Myocyte (in vitro differentiated cells): ENCODE measurements around the gene COBL. TPM values are rescaled to one million over a fixed set of nuclear protein-coding genes. Genes with fewer than 3 reads are reported as not detected.

ENCODE experiments used
- DNase-seq: peaks from one replicate; pipeline ENCODE4 v3.0.0-alpha.2; 2012; ENCODE audit warnings: low read depth
- total RNA-seq: library from RNA; depleted of rRNA; stranded (reverse); fragments of >200 nt; gene quantifications from 2 replicates; pipeline ENCODE4 v1.2.3, GENCODE V29; 2014

The COBL gene
- total RNA-seq, 1 donor from 2014 or later = 52.6 TPM

DNA sequence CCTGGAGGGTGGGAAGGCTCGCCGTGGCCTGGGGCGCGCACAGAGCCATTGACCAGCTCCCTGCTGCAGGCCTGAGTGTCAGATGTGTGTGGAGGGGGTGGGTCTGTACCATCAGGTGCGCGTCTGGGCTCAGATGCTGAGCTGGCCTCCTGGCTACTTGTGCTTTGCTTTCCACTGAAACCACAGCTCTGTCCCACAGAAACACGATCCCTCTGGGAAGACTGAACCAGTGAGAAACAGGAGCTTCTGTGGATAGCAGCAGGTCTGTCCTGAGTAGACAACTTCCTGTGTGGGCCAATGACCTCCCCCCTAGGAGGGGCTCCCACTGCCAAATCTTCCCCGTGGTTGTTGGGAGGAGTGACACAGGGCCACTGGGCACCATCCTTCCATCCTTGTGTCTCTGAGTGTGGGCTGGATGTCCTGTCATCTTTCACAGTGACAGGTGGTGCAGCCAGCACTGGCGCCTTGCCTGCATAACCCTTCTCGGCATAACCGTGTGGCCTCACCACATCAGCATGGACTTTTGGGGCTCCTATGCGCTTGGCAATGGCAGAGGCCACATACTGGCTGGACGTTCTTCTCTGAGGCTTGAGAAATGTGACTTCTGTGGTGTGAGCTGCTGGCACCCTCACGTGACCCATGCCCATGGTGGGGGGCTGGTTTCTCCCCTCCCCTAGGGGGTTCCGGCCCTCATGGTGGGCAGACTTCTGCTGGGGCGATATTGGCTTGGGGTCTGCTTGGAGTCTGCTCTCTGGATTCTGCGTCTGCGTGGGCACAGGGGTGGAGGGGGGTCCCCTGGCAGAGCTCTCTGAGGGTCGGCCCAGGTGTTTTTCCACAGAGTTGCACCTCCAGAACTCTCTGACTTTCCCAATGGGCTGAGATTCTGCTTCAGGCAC lies 288.4 kb downstream of the COBL start:
- peak; percentile 96 for DNase-seq

DNA sequence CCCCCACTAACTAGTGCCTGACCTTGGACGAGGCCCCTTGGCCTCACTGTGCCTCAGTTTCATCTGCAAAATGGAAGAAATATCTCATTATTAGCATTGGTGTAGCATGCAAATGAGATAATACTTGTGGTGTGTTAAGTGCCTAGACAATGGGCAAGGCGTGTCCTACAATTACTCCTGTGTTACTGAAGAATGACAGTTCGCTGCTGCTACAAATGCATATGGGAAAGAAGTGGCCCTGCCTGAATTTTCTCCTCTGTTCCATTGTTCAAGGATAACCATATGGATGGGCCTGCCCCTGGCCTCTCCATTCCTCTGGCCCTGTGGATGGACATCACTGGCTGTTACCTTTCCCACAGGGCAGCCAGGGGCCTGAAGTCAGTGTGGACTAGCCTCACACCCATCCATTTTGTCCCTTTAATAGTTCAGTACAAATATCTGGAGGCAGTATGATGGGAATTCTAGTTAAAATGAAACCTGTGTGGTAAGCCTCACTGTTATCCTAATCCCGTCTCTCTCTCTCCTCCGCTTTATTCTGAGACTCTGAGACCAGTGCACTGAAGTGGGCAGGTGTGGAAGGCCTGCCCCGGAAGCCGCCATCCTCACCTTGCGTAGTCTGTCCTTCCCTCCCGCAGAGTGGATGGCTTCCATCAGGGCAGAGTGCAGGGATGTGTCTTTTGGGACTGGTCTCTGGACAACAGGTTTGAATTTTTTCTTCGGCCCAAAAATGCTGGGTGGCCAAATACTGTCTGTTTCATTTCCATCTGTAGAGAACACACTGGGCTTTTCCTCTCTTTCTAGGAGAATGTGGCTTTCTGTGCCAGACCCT lies 289.3 kb downstream of the COBL start:
- no peak for DNase-seq

DNA sequence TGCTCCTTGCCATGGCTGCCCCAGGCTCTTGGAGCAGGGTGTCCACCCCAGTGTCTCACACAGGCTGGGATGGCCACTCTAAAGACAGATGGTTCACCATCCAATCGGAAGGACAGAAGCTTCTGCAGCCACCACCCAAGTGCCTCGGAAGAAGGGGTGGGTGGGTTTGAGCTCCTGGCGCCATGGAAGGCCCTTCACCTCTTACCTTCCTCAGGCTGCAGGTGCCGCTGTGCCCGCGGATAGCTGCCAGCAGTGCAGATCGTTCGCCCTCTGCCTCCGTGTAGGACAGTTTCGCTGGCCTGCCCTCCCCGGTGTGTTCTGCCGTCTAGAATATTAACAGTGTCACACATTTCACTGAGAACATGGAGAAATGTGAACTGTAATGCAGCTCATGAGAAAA lies 290.3 kb downstream of the COBL start:
- DNase-seq = no peak

DNA sequence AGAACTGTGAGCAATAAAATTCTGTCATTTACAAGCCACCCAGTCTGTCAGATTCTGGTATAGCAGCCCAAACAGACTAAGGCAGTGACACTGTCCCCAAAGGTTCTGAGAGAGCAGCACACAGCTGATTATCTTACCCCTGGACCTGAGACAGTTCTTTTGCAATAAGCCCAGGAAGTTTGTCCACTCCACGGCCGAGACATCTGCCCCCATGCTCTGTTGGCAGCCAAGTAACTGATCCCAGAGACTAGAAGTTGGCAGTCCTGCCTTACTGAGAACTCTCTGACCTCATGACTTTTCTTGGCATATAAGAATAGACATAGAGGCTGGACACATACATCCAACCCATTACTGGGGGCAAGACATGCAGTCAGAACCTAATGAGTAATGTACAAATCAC lies 290.9 kb downstream of the COBL start:
- no peak for DNase-seq

DNA sequence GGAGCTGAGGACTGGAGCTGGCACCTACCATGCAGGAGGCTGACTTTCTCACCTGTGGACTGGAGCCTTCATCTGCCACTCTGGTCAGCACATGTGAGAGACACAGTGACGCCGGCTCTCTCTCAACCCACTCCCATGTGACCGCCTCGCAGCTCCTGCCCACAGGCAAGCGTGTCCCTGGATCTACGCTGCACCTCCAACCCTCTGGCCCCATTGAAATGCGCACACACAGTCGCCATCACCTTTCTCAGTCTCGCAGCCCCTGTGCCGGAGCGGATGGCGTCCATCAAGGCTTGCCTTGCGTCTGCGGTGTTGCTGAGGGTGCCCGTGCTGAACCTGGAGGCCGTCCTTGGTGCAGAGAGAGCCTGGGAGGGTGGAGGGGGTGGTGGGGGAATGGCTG lies 291.7 kb downstream of the COBL start:
- no peak for DNase-seq

DNA sequence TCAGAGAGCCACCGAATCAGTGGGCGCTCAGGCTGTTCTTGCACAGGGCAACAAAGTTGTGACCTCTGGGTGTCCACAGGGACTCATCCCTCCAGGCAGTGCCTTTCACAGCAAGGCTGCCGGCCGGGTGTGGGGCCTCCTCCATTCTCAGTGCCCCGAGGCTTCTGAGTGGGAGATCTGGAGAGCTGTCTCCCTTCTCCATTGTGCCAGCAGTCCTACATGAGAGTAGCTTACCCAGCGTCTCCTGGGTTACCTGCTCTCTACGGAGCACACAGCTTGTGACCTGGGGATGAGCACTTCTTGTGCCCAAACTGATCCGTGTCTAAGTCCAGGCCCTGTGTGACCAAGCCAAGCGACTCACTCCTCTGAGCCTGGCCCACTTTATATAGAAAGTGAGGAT lies 293.1 kb downstream of the COBL start:
- no peak for DNase-seq

DNA sequence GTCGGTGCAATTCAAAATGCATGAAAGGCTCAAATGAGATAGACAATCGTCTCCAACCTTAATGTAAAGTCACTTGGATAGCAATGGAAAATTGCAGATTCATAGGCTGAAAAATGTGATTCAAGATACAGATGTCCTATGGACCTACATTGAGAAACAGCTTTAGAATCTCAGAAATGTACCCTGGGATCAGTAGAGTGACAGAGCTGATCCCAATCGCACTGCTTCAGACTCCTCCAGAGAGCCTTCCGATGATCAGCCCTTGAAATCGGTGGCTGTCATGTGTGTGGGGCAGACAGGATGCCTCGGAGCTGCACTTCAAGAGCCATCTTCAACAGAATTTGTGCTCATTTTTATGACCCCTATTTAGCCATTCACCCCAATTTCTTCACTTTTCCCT lies 293.8 kb downstream of the COBL start:
- DNase-seq = no peak

DNA sequence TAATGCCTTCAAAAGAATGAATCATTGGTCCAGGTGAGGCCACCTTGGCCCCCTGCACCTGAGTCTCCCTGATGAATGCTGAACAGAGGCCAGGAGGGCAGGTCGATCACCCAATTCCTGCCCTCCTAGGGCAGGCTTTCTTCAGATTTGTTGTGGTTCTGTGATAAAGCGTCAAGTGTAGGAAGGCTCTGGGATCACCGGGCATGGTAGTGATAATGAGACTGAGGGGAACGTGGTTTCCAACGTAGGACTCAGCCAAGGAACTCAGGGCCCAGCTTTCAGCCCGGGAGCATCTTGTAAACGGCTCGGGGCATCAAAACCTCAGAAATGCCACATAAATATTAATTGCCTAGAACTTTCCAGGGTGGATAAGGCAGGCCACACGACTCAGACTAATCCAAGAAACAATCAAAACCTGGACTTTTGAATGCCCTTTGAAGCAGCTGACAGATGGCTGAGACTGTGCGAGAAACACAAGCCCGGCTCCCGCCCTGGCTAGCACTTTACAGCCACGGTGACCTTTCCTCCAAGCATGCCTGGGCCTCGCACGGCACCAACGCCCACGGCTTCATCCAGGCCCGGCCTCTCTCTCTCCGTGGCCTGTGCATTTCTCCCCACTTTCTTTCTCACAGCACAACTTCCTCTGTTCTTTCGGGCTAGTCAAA lies 294.6 kb downstream of the COBL start:
- DNase-seq = peak; percentile 10

DNA sequence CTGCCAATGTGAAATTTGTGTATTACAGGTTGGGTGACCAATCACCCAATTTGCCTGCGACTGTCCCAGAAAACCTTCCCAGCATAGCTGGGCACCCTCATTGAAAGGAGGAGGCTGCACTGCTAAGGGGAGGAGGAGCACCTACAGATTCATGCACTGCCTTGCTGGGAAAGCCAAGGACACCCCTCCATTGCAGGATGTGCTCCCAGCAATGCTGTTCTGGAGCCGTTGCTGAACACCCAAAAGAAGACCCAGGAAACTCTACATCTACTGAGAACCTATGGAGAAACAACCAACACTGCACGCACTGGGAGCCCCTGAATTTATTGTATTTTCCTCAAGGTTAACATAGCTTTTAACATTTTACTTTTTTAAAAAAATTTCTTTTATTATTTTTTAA lies 295.7 kb downstream of the COBL start:
- DNase-seq = no peak

DNA sequence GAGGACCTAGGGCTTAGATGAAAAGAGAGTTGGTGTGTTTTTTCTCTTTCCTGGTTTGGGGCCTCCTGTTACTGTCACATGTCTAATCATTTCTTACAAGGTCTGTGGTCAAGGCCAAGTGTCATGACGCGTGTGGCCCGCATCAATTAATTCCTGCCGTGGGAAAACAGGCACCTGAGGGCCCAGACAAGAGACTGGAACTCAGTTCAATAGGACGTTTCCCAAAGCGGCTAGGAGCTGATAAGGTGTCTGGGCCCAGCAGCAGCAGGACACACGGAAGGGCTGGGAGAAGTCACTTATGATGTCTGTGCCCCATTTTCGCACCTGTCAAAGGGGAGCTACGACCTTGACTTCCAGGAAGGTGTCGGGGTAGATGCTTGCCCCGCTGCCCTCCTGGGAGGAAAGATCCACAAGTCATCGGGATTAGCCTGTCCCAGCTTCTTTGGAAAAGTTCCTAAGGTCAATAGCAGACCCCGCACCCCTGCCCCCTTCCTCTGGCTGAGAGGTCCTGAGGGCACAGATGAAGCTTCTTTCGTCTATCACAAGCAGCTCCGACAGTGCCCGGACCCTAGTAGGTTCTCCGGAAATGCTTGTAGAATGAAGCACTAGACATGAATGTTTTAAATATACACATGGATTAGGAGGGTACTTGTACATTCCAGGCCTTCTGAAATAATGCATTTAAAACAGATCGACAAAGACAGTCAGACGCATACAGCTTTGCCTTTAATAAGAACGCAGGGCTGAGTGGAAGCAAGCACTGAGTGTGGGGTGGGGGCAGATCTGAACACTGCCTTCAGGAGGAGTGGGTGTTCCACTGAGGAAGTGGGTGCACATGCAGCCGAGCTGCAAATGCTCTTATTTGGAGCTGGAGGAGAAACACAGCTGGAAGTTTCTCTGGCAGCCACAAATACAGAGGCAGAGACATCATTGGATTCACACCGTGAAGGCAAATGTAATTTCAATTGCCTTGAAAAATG lies 296.4 kb downstream of the COBL start:
- DNase-seq = no peak

DNA sequence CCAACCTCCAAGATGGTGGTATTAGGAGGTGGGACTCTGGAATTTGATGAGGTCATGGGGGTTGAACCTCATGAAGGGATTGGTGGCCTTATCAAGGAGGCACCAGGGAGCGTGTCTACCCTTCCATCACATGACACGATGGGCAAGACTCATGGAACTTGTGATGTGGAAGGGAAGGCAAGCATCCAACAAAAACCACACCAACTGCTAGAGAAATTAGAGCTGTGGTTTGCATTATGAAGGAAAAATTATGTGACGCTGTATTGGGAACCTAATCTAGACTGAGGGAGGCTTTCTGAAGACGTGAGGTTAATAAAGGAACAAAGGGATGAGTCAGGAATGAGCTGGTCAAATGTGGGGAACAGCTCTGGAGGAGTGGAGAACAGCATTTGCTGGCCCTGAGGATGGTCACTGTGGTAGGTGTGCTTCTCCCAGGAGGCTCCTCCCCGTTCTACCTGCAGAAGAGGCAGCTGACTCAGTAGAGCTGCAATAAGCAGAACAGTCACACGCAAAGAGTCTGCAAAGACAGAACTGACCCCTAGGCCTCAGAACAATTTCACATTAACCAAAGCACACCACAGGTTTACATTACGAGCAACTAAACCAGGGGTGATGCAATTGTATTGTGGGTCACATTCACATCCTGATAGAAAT lies 297.3 kb downstream of the COBL start:
- peak; percentile 100 for DNase-seq

DNA sequence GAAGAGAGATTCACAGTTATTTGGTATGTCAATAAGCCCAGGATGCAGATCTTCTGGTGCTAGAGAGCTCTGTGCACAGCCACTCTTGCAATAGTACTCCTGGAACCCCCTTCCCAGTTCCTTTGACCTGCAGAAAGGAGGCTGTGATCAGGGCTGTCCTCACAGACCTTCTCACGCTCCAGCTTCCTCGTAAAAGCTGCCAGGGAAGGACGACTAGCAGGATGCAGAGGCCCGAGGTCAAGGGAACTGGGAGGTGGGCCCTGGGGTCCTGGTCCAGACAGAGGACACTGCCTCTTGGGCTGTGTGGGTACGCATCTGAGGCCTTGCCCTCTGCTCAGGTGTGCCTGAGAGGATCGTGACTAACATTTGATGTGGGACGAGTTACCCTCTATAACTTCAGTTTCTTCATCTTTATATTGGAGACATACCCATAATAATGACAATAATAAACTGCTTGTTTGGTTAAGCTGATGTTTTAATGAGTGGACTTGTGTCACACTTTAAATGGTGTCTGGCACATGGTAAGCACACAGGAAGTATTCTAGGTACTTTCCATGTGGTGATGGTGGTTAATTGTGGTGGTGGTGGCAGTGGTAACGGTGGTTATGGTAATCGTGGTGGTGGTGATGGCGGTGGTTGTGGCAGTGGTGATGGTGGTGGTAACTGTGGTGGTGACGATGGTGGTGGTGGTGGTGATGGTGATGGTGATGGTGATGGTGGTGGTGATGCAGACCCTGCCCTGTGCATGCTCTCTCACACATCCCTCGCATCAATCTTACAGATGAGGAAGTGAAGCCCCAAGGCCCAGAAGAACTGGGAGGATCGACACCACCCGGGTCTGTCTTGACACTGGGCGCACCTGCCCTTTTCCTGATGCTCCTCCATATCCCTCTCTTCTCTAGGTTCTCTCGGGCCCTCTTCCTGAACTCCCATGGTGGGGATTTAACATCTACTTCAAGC lies 298.8 kb downstream of the COBL start:
- DNase-seq = no peak

DNA sequence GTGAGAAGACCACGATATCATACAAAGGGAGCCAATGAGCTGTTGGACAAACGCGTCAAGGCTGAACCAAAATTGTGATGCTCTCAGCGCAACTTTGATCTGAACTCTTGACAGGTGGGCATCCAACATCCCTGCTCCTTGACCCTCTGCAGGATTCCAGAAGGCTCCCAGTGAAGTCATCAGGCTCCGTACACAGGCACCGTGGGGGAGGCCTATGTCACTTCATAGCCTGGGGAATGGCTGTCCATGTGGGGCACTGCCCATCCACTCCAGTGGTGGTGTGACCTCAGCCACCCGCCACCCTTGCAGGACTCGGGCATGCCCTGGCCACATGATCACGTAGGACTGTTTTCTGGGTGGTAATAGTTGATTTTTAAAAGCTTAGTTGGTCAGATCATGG lies 300.1 kb downstream of the COBL start:
- DNase-seq = no peak

DNA sequence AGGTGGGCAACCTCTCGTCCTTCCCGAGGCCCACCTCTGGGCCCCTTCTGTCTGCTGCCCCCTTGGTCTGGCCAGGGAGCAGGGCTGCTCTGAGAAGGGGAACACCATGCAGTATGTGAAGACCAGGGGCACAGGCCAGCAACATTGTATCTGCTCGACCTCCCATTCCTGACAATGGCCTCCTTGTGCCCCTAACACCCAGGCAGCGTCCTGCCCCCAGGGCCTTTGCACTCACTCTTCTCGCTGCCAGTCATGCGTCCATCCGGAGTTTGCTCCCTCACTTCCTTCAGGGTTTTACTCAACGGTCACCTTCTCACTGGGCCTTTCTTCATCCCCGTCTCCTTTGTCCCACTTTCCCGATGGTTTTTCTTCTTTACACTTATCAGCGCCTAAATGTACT lies 301.0 kb downstream of the COBL start:
- DNase-seq = no peak

DNA sequence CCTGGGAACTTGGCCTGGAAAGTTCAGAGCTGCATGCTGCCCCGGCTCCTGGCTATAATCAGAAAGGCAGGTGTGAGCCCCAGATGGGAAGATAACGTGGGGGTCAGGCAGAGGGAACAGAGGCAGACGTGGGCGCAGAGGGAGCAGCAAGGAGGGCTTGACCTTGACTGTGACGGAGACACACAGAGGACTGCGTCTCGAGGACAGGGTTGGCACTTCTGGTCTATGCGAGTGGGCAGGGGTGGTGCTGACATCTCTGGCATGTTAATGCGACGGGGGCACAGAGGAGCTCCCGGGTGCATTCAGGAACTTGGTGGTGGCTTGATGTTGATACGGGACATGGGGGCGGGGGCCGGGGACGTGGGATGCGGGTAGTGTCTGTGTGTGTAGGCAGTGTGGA lies 301.8 kb downstream of the COBL start:
- no peak for DNase-seq

DNA sequence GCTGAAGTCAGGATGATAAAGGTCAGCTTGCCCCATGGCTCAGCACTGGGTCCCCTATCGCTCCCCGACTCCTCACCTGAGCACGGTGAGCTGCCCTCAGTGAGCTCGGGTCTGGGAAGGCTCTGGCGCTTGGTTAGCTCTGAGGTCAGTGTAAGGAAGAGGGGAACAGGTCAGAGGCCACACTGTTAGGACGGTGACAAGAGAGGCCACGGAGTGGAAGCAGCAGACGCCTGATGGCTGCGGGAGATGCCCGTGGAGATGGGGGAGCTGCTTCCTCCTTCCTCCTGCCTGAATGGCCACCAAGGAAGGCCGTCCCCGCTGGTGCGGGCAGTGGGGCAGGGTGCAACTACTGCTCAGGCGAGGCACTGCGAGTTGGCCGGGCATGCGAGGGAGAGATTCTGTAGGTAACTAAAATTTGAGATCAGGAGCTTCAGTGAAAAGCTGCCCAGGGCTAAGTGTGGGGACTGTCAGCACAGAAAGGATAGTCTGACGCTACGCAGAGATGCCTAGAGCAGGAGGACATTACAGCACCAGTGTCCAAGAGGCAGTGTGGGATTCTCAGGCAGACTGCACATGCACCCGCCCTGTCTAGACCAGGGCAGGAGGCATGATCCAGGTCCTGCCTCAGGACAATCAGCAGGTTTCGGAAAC lies 302.6 kb downstream of the COBL start:
- no peak for DNase-seq

DNA sequence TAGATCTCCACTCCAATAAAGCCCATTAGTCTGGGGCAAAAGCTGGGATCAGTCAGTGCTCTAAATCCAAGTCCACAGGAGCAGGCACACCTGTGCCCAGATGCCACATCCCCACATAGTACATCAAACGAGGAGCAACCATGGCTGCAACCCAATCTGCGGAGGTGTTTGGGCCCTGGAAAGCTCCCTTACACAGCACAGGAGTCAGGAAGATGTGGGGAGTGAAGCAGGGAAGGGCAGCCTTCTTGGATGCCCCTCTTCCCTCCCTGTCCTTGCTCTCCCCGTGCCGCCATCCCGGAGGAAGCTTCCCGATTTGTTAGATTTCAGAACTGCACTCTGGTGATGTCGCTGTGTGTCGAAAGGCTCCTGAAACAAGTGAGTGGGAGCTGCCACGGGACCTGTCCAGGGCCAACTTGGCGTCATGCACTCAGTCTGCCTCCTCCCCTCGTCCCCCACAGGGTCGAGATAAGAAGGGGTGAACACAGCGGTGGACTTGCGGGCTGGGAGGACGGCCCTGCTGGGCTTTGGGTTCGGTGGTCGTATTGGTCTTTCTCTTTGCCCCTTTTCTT lies 303.3 kb downstream of the COBL start:
- DNase-seq = no peak

DNA sequence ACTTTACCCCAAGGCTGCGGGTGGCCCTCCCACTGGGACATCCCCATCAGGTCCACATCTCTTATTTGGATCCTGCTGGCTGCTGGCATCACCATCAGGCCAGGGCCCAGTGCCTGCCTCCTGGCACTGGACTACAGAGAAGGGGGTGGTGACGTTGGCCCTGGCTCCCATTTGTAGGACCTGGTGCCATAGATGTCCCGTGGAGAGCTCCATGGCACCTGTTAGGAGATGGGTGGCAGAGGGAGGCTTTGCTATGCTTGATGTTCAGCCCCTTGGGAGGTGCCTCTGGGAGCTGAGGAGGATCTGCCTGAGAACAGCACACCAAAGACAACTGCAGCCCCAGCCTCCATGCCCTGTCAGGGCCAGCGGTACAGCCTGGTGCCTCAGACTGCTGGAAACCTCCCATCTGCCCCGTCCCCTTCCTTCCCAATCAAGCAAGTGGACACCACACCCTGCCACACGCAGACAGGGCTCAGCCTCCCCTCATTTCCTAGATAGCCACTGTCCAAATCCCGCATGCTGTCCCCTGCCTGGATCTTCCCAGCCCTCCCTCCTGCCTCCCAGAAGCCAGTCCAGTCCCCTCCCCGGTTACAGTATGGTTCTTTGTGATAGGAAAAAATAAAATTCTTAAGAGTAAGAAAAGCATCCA lies 303.9 kb downstream of the COBL start:
- DNase-seq = no peak
